ENCODE measurements around the gene RABL2B. TPM values are rescaled to one million over a fixed set of nuclear protein-coding genes. Genes with fewer than 3 reads are reported as not detected.

Gene RABL2B
- total and polyA plus RNA-seq, 5 experiments from 2014 or later: 22.0 to 71.9 (median 26.3) TPM

Other genes starting within 250 kb of the RABL2B start
- 1 to 10 TPM; 5.7 to 6.2 TPM for gene KLHDC7B, start 237.7 kb downstream of the RABL2B start, total RNA-seq
- gene KLHDC7B, start 237.7 kb downstream of the RABL2B start, polyA plus RNA-seq: 1 to 10 TPM; 5.3 to 7.9 (median 6.5) TPM
- gene SYCE3, start 220.7 kb downstream of the RABL2B start, total RNA-seq: not detected
- gene SYCE3, start 220.7 kb downstream of the RABL2B start, polyA plus RNA-seq: not detected
- gene CPT1B, start 205.2 kb downstream of the RABL2B start, total RNA-seq: 10 to 100 TPM; 94.7 to 97.5 TPM
- gene CPT1B, start 205.2 kb downstream of the RABL2B start, polyA plus RNA-seq: 1 to 10 TPM in 1 of 3 donors, under 1 TPM in 1, not detected in 1; 0.23 to 1.3 TPM
- gene CHKB, start 200.8 kb downstream of the RABL2B start, total RNA-seq: 100 to 1,000 TPM; 205 to 215 TPM
- gene CHKB, start 200.8 kb downstream of the RABL2B start, polyA plus RNA-seq: 10 to 100 TPM; 23.0 to 26.9 (median 25.1) TPM
- under 1 TPM; 0.22 to 0.62 TPM for gene MAPK8IP2, start 182.8 kb downstream of the RABL2B start, total RNA-seq
- not detected for gene MAPK8IP2, start 182.8 kb downstream of the RABL2B start, polyA plus RNA-seq
- 10 to 100 TPM; 88.4 to 88.9 TPM for gene ARSA, start 155.5 kb downstream of the RABL2B start, total RNA-seq
- 1 to 10 TPM; 7.2 to 9.3 (median 7.3) TPM for gene ARSA, start 155.5 kb downstream of the RABL2B start, polyA plus RNA-seq
- under 1 TPM in 1 of 2 experiments, not detected in 1; 0.05 TPM for gene SHANK3, start 110.8 kb downstream of the RABL2B start, total RNA-seq
- not detected for gene SHANK3, start 110.8 kb downstream of the RABL2B start, polyA plus RNA-seq
- gene ACR, start 45.4 kb downstream of the RABL2B start, total RNA-seq: not detected
- not detected for gene ACR, start 45.4 kb downstream of the RABL2B start, polyA plus RNA-seq